HEK293T (cell line): ENCODE data around the gene DPH6.
"Not testable (repeated sequence)": the region's sequence is repeated elsewhere in the genome, so short reads cannot be mapped to it uniquely, and the experiment has no call there.

ENCODE experiments used
- CTCF ChIA-PET: fragments of 350-600 bp; formaldehyde crosslinking; extraction: SDS; loops from one replicate; lab custom pipeline; 2021; ENCODE audit warnings: antibody characterized with exemption, inconsistent platforms; lab: Yijun Ruan, JAX
- POLR2A ChIA-PET: fragments of 350-600 bp; formaldehyde crosslinking; extraction: SDS; loops from one replicate; lab custom pipeline; 2020; ENCODE audit warnings: antibody characterized with exemption, inconsistent platforms; lab: Yijun Ruan, JAX
- DNase-seq: peaks from one replicate; pipeline ENCODE4 v3.0.0; 2012; ENCODE audit warnings: mixed read lengths; ENCODE audit errors: extremely low spot score
- ARNT ChIP-seq: fragments of 450-650 bp; IDR thresholded peaks from 2 replicates; pipeline ENCODE4 v1.6.1; 2017; ENCODE audit warnings: mild to moderate bottlenecking
- BHLHE40 ChIP-seq: fragments of 450-650 bp; IDR thresholded peaks from 2 replicates; pipeline ENCODE4 v1.6.1; 2016; ENCODE audit warnings: mild to moderate bottlenecking, moderate library complexity, borderline replicate concordance
- CTBP1 ChIP-seq: fragments of 450-650 bp; IDR thresholded peaks from 2 replicates; pipeline ENCODE4 v1.6.1; 2016; ENCODE audit warnings: borderline replicate concordance
- ELF4 ChIP-seq: fragments of 450-650 bp; IDR thresholded peaks from 2 replicates; pipeline ENCODE4 v1.6.1; 2017; ENCODE audit warnings: antibody characterized with exemption
- FOXA1 ChIP-seq: fragments of 450-650 bp; IDR thresholded peaks from 2 replicates; pipeline ENCODE4 v1.6.1; 2016; ENCODE audit warnings: mild to moderate bottlenecking
- FOXK2 ChIP-seq: fragments of 450-650 bp; IDR thresholded peaks from 2 replicates; pipeline ENCODE4 v1.6.1; 2016; ENCODE audit warnings: mild to moderate bottlenecking
- FOXM1 ChIP-seq: fragments of 450-650 bp; IDR thresholded peaks from 2 replicates; pipeline ENCODE4 v1.6.1; 2017; ENCODE audit warnings: mild to moderate bottlenecking, borderline replicate concordance
- HDGF ChIP-seq: fragments of 450-650 bp; IDR thresholded peaks from 2 replicates; pipeline ENCODE4 v1.6.1; 2017; ENCODE audit warnings: antibody characterized with exemption, borderline replicate concordance
- L3MBTL2 ChIP-seq: fragments of 450-650 bp; conservative IDR thresholded peaks from 2 replicates; pipeline ENCODE4 v1.6.1; 2016; ENCODE audit warnings: mild to moderate bottlenecking
- LEF1 ChIP-seq: fragments of 450-650 bp; IDR thresholded peaks from 2 replicates; pipeline ENCODE4 v1.6.1; 2017; ENCODE audit warnings: mild to moderate bottlenecking, borderline replicate concordance
- NFRKB ChIP-seq: fragments of 450-650 bp; IDR thresholded peaks from 2 replicates; pipeline ENCODE4 v1.6.1; 2016; ENCODE audit warnings: mild to moderate bottlenecking, moderate library complexity
- PKNOX1 ChIP-seq: fragments of 450-650 bp; IDR thresholded peaks from 2 replicates; pipeline ENCODE4 v1.6.1; 2016
- SP1 ChIP-seq: fragments of 450-650 bp; IDR thresholded peaks from 2 replicates; pipeline ENCODE4 v1.6.1; 2017
- SUZ12 ChIP-seq: fragments of 450-650 bp; IDR thresholded peaks from 2 replicates; pipeline ENCODE4 v1.6.1; 2016; ENCODE audit warnings: mild to moderate bottlenecking
- TARDBP ChIP-seq: fragments of 450-650 bp; IDR thresholded peaks from 2 replicates; pipeline ENCODE4 v1.6.1; 2016
- ZNF384 ChIP-seq: fragments of 450-650 bp; IDR thresholded peaks from 2 replicates; pipeline ENCODE4 v1.6.1; 2016

Gene DPH6, protein sequence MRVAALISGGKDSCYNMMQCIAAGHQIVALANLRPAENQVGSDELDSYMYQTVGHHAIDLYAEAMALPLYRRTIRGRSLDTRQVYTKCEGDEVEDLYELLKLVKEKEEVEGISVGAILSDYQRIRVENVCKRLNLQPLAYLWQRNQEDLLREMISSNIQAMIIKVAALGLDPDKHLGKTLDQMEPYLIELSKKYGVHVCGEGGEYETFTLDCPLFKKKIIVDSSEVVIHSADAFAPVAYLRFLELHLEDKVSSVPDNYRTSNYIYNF

GRCh38 chr15:35545824-35546510 lies at the start of gene DPH6:
DPH6 (minus strand) TSS chr15:35546165; CDS start chr15:35546141, 24 bp downstream.
- TF ChIP-seq SUZ12 (no peak), ARNT (peak; percentile 57; the same call in 1 of the 2 replicates), FOXM1 (0 out of 2 replicates have a peak, but pooled peaks have one; percentile 8), LEF1 (peak; percentile 73; the same call in 1 of the 2 replicates), HDGF (no peak), NFRKB (no peak), L3MBTL2 (peak; percentile 83)
- ChIA-PET POLR2A (interaction anchor here (0.7 to 2.6 kb wide), 3 partner anchors 10 to 137 kb away, joined by 3 to 6 read pairs (median 5); no protein-coding TSS in a partner anchor), CTCF (no interaction called here)
- DNase-seq: peak; percentile 67

GRCh38 chr15:35595656-35596055 lies 49.7 kb upstream of the DPH6 start:
- TF ChIP-seq L3MBTL2: no peak
- no peak for TF ChIP-seq SUZ12
- TF ChIP-seq PKNOX1: no peak
- TF ChIP-seq CTBP1: no peak
- TF ChIP-seq ZNF384: no peak
- TF ChIP-seq HDGF: no peak
- no peak for TF ChIP-seq NFRKB
- no peak for TF ChIP-seq BHLHE40
- TF ChIP-seq LEF1: no peak
- no peak for TF ChIP-seq FOXM1
- no peak for TF ChIP-seq ELF4
- TF ChIP-seq FOXA1: no peak
- no peak for TF ChIP-seq SP1
- no peak for TF ChIP-seq TARDBP
- TF ChIP-seq FOXK2: no peak
- no peak for TF ChIP-seq ARNT
- DNase-seq: no peak
- CTCF ChIA-PET: no interaction called here
- POLR2A ChIA-PET: no interaction called here

DNA sequence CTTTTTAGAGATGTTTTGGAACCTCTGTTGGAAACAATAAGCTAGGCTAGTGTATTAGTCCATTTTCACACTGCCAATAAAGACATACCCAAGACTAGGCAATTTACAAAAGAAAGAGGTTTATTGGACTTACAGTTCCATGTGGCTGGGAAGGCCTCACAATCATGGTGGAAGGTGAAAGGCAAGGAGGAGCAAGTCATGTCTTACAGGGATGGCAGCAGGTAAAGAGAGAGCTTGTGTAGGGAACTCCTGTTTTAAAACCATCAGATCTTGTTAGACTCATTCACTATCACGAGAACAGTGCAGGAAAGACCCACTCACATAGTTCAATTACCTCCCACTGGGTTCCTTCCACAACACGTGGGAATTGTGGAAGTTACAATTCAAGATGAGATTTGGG lies 46.0 kb upstream of the DPH6 start:
- not testable (repeated sequence) for DNase-seq

DNA sequence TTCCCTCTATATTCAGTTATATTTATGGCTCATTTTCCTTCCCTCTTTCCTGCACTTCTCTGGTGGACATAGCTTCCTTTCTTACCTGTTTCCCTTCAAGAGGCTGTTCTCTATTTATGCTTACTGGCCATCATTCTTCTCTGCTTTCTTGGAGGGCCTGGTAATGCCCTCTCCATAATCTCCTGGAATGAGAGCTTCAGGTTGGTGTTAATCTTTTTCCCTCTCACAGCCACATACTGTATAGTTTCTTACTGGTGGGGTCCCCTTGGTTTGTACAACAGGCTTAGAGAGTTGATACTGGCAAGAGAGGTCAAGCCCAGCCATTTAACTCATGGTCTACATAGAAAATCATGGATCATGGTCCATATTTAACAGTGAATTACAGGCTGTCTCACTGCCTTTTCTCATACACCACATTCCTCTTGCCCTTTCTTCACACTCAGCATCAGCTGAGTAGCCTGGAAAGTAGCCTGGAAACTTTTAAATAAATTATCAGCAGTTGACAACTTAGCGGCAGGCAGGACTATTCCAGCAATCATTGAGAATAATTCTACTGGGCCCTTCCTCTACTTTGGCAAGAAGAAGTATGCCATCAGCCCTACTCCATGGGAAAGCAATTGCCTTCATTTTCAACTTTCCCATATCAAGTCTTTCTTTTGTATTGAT lies 38.0 kb upstream of the DPH6 start:
- DNase-seq: no peak
- ChIA-PET CTCF (no interaction called here), POLR2A (no interaction called here)
- no peak for TF ChIP-seq SP1
- TF ChIP-seq FOXK2: no peak
- TF ChIP-seq SUZ12: no peak
- TF ChIP-seq LEF1: no peak
- TF ChIP-seq TARDBP: no peak
- TF ChIP-seq ELF4: no peak
- no peak for TF ChIP-seq NFRKB
- TF ChIP-seq PKNOX1: no peak
- no peak for TF ChIP-seq L3MBTL2
- no peak for TF ChIP-seq FOXA1

More for the DNA sequence above, 46.0 kb upstream of the DPH6 start:
- CTCF ChIA-PET, POLR2A ChIA-PET: not testable (repeated sequence)

DNA sequence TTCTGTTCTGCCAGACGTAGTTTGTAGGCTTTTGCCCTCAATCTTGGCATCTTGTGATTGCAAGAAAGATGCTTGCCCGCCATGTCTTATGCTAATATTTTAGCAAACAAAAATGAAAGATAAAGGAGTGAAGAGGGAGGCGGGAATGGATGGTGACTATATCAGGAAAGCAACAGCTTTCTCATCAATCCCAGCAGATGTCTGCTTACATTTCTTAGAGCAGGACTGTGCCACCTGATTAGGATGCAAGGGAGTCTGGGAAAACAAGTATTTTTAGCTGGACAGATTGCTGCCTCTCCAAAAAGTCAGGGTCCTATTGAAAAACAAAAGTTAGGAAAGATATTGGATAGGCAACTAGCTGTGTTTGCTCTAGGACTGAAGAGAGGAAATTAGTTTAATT lies 34.6 kb upstream of the DPH6 start:
- ChIA-PET CTCF (no interaction called here), POLR2A (no interaction called here)
- DNase-seq: no peak
- TF ChIP-seq ARNT: no peak
- TF ChIP-seq FOXM1: no peak
- no peak for TF ChIP-seq FOXK2
- no peak for TF ChIP-seq HDGF
- no peak for TF ChIP-seq PKNOX1
- no peak for TF ChIP-seq LEF1
- TF ChIP-seq NFRKB: no peak
- no peak for TF ChIP-seq L3MBTL2
- no peak for TF ChIP-seq SUZ12
- no peak for TF ChIP-seq SP1
- TF ChIP-seq CTBP1: no peak
- TF ChIP-seq TARDBP: no peak
- no peak for TF ChIP-seq ZNF384
- TF ChIP-seq BHLHE40: no peak
- no peak for TF ChIP-seq ELF4
- no peak for TF ChIP-seq FOXA1

GRCh38 chr15:35567392-35567791 lies 21.4 kb upstream of the DPH6 start:
- DNase-seq: no peak
- ChIA-PET POLR2A (no interaction called here), CTCF (no interaction called here)
- no peak for TF ChIP-seq FOXM1
- no peak for TF ChIP-seq TARDBP
